Measurements from ENCODE around the gene ATXN10. TPM values are rescaled to one million over a fixed set of nuclear protein-coding genes. Genes with fewer than 3 reads are reported as not detected.

The ATXN10 gene
- total RNA-seq, 1 experiment from 2014 or later: 135 TPM

- Histone ChIP-seq H3K27ac (ENCODE audit: low read depth, low read length) (no peak overlapping the region; the same call in 1 of the 2 replicates), H3K9me3 (ENCODE audit: control insufficient read depth in 1 of 2, insufficient read depth in 1 of 2, low read depth in 1 of 2, low read length in 2 of 2) (no peaks in the 10 kb centered on the region), H3K4me2 (ENCODE audit: low read length) (no peak overlapping the region), H3K36me3 (ENCODE audit: control insufficient read depth in 1 of 2, insufficient read depth in 2 of 2, low read length in 2 of 2) (no peaks in the 10 kb centered on the region), H3K27me3 (ENCODE audit: insufficient read depth, low read length) (no peaks in the 10 kb centered on the region), H3K9ac (ENCODE audit: low read length) (no peak overlapping the region), H3K4me3 (replicated peaks in 1 of 2; ENCODE audit: low read depth in 1 of 2, low read length in 2 of 2) (no peak overlapping the region), H4K20me1 (ENCODE audit: insufficient read depth) (no peaks in the 10 kb centered on the region), H3K4me1 (ENCODE audit: control insufficient read depth in 1 of 2, insufficient read depth in 2 of 2, low read length in 2 of 2) (peaks cover 0 to 10% of the 10 kb centered on the region in 2 experiments; a peak in 1 of 4 replicates), H2AFZ (ENCODE audit: low read depth, low read length, poor library complexity, severe bottlenecking) (no peak overlapping the region), H3K9me2 (ENCODE audit: insufficient read depth) (no peaks in the 10 kb centered on the region), H3K79me2 (ENCODE audit: insufficient read depth, low read length) (no peaks in the 10 kb centered on the region)
- ChIA-PET RAD21 (ENCODE audit: low non-redundant PET in 1 of 2, low total read pairs in 2 of 2, uncharacterized antibody in 2 of 2, unreplicated experiment in 2 of 2) (no interaction called here), CTCF (no interaction called here), POLR2A (no interaction called here)
- no TSS peak for BruUV-seq (replicated peaks)
- ATAC-seq (no peak), DNase-seq (ENCODE audit: low read depth, low spot score) (no peak)
- TF ChIP-seq FOSL1 (IDR thresholded peaks at IDR 0.05; ENCODE audit: low read depth) (no peak), CEBPB (IDR thresholded peaks at IDR 0.05; ENCODE audit: low read depth) (no peak), JUND (IDR thresholded peaks at IDR 0.05) (no peak)
- intact Hi-C loops (cut with micrococcal nuclease): no loop called here
Measured at GRCh38 chr22:45889093-45889538, 217.5 kb downstream of the ATXN10 start.

DNA sequence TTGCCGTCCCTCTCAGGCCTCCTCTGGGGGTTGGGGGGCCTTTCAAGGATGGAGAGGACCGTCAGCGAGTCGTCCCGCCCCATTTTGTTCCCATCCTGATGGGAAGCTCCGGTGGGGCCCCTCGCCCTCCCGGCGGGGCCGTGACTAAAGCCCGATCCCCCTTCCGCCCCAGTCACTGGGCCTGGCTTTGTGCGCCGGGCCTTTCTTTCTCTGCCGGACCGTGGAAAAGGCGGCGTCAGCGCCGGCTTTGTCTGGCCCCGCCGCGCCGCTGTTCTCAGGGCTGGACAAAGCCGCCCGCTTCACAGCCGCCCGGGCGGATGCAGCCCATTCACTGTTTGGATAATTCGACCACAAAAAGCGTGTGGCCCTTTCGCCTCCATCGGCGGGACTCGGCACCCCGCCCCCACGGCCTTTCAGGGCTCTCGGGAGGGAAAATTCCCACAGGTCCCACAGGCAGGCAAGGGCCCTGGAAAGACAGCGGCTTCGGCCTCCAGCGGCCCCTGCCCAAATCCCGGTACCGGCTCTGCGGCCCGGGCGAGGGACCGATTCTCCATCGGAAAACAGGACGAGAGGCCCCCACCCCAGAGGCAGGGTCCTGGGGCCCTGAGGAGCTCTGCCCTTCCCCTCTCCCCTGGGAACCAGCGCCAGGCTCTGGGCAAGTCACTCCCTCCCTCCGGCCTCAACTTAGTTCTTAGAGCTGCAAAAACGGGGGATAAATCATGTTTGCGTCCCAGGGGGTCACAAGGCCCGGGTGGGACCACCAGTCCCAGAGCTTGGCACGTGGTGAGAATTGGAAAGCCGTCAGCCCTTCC lies 218.1 kb downstream of the ATXN10 start:
- POLR2A ChIA-PET: no interaction called here
- no peak for ATAC-seq
- TF ChIP-seq, protein P1, sequence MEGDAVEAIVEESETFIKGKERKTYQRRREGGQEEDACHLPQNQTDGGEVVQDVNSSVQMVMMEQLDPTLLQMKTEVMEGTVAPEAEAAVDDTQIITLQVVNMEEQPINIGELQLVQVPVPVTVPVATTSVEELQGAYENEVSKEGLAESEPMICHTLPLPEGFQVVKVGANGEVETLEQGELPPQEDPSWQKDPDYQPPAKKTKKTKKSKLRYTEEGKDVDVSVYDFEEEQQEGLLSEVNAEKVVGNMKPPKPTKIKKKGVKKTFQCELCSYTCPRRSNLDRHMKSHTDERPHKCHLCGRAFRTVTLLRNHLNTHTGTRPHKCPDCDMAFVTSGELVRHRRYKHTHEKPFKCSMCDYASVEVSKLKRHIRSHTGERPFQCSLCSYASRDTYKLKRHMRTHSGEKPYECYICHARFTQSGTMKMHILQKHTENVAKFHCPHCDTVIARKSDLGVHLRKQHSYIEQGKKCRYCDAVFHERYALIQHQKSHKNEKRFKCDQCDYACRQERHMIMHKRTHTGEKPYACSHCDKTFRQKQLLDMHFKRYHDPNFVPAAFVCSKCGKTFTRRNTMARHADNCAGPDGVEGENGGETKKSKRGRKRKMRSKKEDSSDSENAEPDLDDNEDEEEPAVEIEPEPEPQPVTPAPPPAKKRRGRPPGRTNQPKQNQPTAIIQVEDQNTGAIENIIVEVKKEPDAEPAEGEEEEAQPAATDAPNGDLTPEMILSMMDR (IDR thresholded peaks at IDR 0.05 in 2 of 3, conservative IDR thresholded peaks at IDR 0.05 in 1 of 3; ENCODE audit: borderline replicate concordance in 1 of 3, insufficient read depth in 1 of 3, low read depth in 2 of 3, low read length in 2 of 3): no peak
- TF ChIP-seq REST (IDR thresholded peaks at IDR 0.05; ENCODE audit: low read depth) (no peak), ZBTB33 (IDR thresholded peaks at IDR 0.05; ENCODE audit: extremely low read depth, insufficient replicate concordance, low read length) (no peak), MAX (IDR thresholded peaks at IDR 0.05) (no peak), POLR2AphosphoS5 (IDR thresholded peaks at IDR 0.05; ENCODE audit: low read depth, low read length) (no peak), JUND (IDR thresholded peaks at IDR 0.05) (no peak), ATF3 (IDR thresholded peaks at IDR 0.05) (no peak), EZH2phosphoT487 (IDR thresholded peaks at IDR 0.05; ENCODE audit: borderline replicate concordance) (no peak)

More for the DNA sequence above, 218.1 kb downstream of the ATXN10 start:
- H3K27ac ChIP-seq (ENCODE audit: low read depth, low read length): no peak overlapping the region; the same call in 1 of the 2 replicates
- H3K4me1 ChIP-seq (ENCODE audit: control insufficient read depth in 1 of 2, insufficient read depth in 2 of 2, low read length in 2 of 2): peaks cover 0 to 10% of the 10 kb centered on the region in 2 experiments; a peak in 1 of 4 replicates
- H3K36me3 ChIP-seq (ENCODE audit: control insufficient read depth in 1 of 2, insufficient read depth in 2 of 2, low read length in 2 of 2): no peaks in the 10 kb centered on the region
- H3K27me3 ChIP-seq (ENCODE audit: insufficient read depth, low read length): no peaks in the 10 kb centered on the region
- H4K20me1 ChIP-seq (ENCODE audit: insufficient read depth): no peaks in the 10 kb centered on the region
- H3K9ac ChIP-seq (ENCODE audit: low read length): no peak overlapping the region
- CTCF ChIA-PET: no interaction called here
- BruUV-seq (replicated peaks): no TSS peak
- no peak overlapping the region for H3K4me3 ChIP-seq (replicated peaks in 1 of 2; ENCODE audit: low read depth in 1 of 2, low read length in 2 of 2)
- intact Hi-C loops (cut with micrococcal nuclease): no loop called here
- H2AFZ ChIP-seq (ENCODE audit: low read depth, low read length, poor library complexity, severe bottlenecking): no peak overlapping the region
- H3K9me3 ChIP-seq (ENCODE audit: control insufficient read depth in 1 of 2, insufficient read depth in 1 of 2, low read depth in 1 of 2, low read length in 2 of 2): no peaks in the 10 kb centered on the region
- no peaks in the 10 kb centered on the region for H3K9me2 ChIP-seq (ENCODE audit: insufficient read depth)
- RAD21 ChIA-PET (ENCODE audit: low non-redundant PET in 1 of 2, low total read pairs in 2 of 2, uncharacterized antibody in 2 of 2, unreplicated experiment in 2 of 2): no interaction called here
- H3K4me2 ChIP-seq (ENCODE audit: low read length): no peak overlapping the region
- DNase-seq (ENCODE audit: low read depth, low spot score): no peak
- H3K79me2 ChIP-seq (ENCODE audit: insufficient read depth, low read length): no peaks in the 10 kb centered on the region
